Gastroesophageal sphincter (tissue), 3 donors: ENCODE data around the gene MMS19.

Source experiments
- CTCF ChIP-seq, 4 experiments: fragments of 200-600 bp in 2 of 4; fragments of 450-650 bp in 2 of 4; sonication (generic) in 1 of 4; IDR thresholded peaks; one replicate each; pipeline ENCODE4 v1.5.1; 2017 to 2019; ENCODE audit warnings: antibody characterized with exemption in 4 of 4, mild to moderate bottlenecking in 2 of 4, moderate library complexity in 2 of 4
- POLR2A ChIP-seq, 2 donors: fragments of 450-650 bp; IDR thresholded peaks; one replicate each; pipeline ENCODE4 v1.6.1; 2017; ENCODE audit warnings: antibody characterized with exemption in 2 of 2, mild to moderate bottlenecking in 2 of 2, moderate library complexity in 1 of 2

- TF ChIP-seq POLR2A (IDR thresholded peaks at IDR 0.05) (no peak), CTCF (IDR thresholded peaks at IDR 0.05) (no peak)
Measured at GRCh38 chr10:97408496-97408992, 89.7 kb downstream of the MMS19 start.
